Neutrophil (primary cell): Measurements from ENCODE around the gene SLC1A4.

ENCODE experiments used
- H3K27ac ChIP-seq: fragments of 200-600 bp; sonication (generic); 2 replicates; pipeline ENCODE4 v1.5.1; 2016; ENCODE audit warnings: mild to moderate bottlenecking, moderate library complexity
- H3K27me3 ChIP-seq: fragments of 200-600 bp; sonication (generic); 2 replicates; pipeline ENCODE4 v1.6.0; 2016; ENCODE audit warnings: mild to moderate bottlenecking
- H3K36me3 ChIP-seq: fragments of 200-600 bp; sonication (generic); 2 replicates; pipeline ENCODE4 v1.5.1; 2017
- H3K4me1 ChIP-seq, 2 experiments: fragments of 200-600 bp in 1 of 2; sonication (generic) in 1 of 2; 1 replicate in 1 of 2; 2 replicates in 1 of 2; pipeline versions ENCODE4 v1.5.1 to v1.6.1; 2013 to 2016; ENCODE audit warnings: low read depth in 1 of 2, low read length in 1 of 2, mild to moderate bottlenecking in 1 of 2, moderate library complexity in 1 of 2; ENCODE audit not compliant: control insufficient read depth in 1 of 2, insufficient read depth in 1 of 2
- H3K4me3 ChIP-seq, 2 experiments: fragments of 200-600 bp in 1 of 2; sonication (generic) in 1 of 2; 1 replicate in 1 of 2; 2 replicates in 1 of 2; pipeline ENCODE4 v1.5.1; 2013 to 2016; ENCODE audit warnings: low read depth in 1 of 2, low read length in 1 of 2, mild to moderate bottlenecking in 1 of 2, moderate library complexity in 1 of 2
- H3K9me3 ChIP-seq: fragments of 200-600 bp; sonication (generic); 2 replicates; pipeline ENCODE4 v1.5.1; 2016
- CTCF ChIP-seq: fragments of 200-600 bp; sonication (generic); IDR thresholded peaks from 2 replicates; pipeline ENCODE4 v1.5.1; 2016; ENCODE audit warnings: antibody characterized with exemption

The SLC1A4 gene

GRCh38 chr2:65044097-65044735, 55.0 kb downstream of the SLC1A4 start:
- Histone ChIP-seq H3K36me3 (no peaks in the 10 kb centered on the region), H3K27ac (no peak overlapping the region), H3K27me3 (no peaks in the 10 kb centered on the region), H3K4me1 (peaks cover 5% of the 10 kb centered on the region in 2 experiments), H3K9me3 (no peaks in the 10 kb centered on the region), H3K4me3 (no peak overlapping the region)
- no peak for TF ChIP-seq CTCF

GRCh38 chr2:65045651-65046050, 56.5 kb downstream of the SLC1A4 start:
- TF ChIP-seq CTCF, result no peak
- Histone ChIP-seq H3K36me3 (no peaks in the 10 kb centered on the region), H3K9me3 (no peaks in the 10 kb centered on the region), H3K4me3 (no peak overlapping the region), H3K27me3 (no peaks in the 10 kb centered on the region), H3K27ac (no peak overlapping the region), H3K4me1 (peaks cover under 1 to 1% of the 10 kb centered on the region in 2 experiments)

- Histone ChIP-seq H3K36me3 (no peaks in the 10 kb centered on the region), H3K27me3 (no peaks in the 10 kb centered on the region), H3K4me1 (no peaks in the 10 kb centered on the region), H3K9me3 (no peaks in the 10 kb centered on the region), H3K4me3 (no peak overlapping the region), H3K27ac (no peak overlapping the region)
- no peak for TF ChIP-seq CTCF
Observed at GRCh38 chr2:65046633-65047407, 57.6 kb downstream of the SLC1A4 start.

GRCh38 chr2:65049010-65049639, 59.9 kb downstream of the SLC1A4 start:
- Histone ChIP-seq H3K9me3 (no peaks in the 10 kb centered on the region), H3K4me3 (no peak overlapping the region), H3K4me1 (peaks cover 4 to 5% of the 10 kb centered on the region in 2 experiments), H3K27ac (no peak overlapping the region), H3K27me3 (no peaks in the 10 kb centered on the region), H3K36me3 (no peaks in the 10 kb centered on the region)
- TF ChIP-seq CTCF, result no peak

- Histone ChIP-seq H3K4me3 (no peak overlapping the region), H3K4me1 (peaks cover 15% of the 10 kb centered on the region in 2 experiments), H3K9me3 (no peaks in the 10 kb centered on the region), H3K36me3 (no peaks in the 10 kb centered on the region), H3K27ac (no peak overlapping the region), H3K27me3 (no peaks in the 10 kb centered on the region)
- TF ChIP-seq CTCF, result no peak
Observed at GRCh38 chr2:65050931-65051330, 61.7 kb downstream of the SLC1A4 start.
